G401 (cell line): ENCODE results near the gene OR2M2. TPM values are rescaled to one million over a fixed set of nuclear protein-coding genes. Genes with fewer than 3 reads are reported as not detected.

Experiments used
- DNase-seq: peaks from one replicate; pipeline ENCODE4 v3.0.0-alpha.2; 2015; ENCODE audit warnings: low spot score
- in situ Hi-C: cut with HindIII; loops from 2 replicates; pipeline ENCODE4 v1.10.0; 2016; ENCODE audit warnings: low sequenced_read_pairs, mixed read lengths
- total RNA-seq: library from RNA; depleted of rRNA; stranded (reverse); fragments of >200 nt; shearing (Covaris generic); gene quantifications from 2 replicates; pipeline ENCODE4 v1.2.3, GENCODE V29; 2014; rRNA removed

OR2M2 gene
- not detected in 2 replicates for total RNA-seq

- in situ Hi-C loops = no loop called here
- no peak for DNase-seq
These were observed at the start of gene OR2M2 for GRCh38 chr1:248174521-248174920. OR2M2 (plus strand) TSS chr1:248174821; CDS start chr1:248179986, 5,165 bp downstream.

DNA sequence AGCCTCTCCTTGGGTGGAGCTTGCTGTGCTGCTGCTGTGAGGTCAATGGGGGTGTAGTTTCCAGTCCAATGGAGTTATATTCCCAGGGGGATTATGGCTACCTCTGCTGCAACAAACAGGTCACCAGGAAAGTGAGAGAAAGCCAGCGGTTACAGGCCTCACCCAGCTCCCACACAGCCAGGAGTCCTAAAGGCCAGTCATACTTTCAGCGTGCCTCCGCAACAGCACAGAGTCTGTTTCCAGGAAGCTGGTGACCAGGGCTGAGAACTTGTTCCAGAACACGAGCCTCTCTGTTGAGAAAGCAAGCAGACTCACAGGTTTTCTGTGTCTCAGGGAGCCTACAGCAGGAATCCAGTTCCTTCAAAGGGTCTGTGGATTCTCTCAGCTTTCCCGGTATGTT lies 47.0 kb upstream of the OR2M2 start:
- in situ Hi-C loops = no loop called here
- DNase-seq = no peak

DNA sequence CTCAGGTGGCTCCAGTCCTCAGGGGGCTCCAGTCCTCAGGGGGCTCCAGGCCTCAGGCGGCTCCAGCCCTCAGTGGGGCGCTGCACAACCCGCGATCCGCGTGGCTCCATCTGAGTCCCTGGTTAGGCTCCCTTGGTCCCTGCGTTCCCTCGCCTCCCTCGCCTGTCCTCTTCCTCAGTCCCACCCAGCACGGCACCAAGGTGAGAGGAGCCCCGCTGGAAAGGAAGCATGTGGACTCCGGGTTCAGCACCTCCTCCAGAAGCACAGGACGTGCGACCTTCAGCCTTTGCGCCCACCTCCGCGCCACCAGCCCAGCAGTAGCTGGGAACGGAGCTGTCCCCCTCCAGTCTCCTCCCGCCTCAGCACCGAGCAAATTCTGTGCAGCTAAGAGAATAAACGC lies 37.8 kb upstream of the OR2M2 start:
- DNase-seq = no peak
- in situ Hi-C loops = no loop called here

- in situ Hi-C loops = no loop called here
These were observed 33.8 kb upstream of the OR2M2 start for GRCh38 chr1:248140846-248141245.

DNA sequence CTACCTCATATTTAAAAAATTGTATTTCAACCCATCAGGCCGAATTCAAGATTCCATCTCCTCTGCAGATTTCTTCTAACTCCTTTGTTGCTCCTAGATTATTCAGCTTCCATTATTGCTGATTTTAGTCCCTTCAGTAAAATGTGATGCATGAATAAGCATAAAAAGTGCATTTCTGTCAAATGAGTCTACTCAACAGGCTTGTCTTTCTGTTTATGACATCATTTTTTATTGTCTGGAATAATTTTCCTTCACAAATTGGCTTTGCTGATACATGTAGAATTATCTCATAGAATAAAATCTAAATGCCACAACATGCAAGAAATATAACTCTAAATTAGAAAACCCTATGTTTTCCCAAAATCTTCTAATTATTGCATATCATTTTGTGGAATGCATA lies 31.3 kb upstream of the OR2M2 start:
- in situ Hi-C loops = no loop called here
- no peak for DNase-seq

More at GRCh38 chr1:248140846-248141245, 33.8 kb upstream of the OR2M2 start:
- DNase-seq = no peak

- in situ Hi-C loops = no loop called here
- no peak for DNase-seq
These were observed 30.0 kb upstream of the OR2M2 start, which contains the start of gene OR2M5 for GRCh38 chr1:248144513-248145198. OR2M5 (plus strand) TSS chr1:248145148; CDS start chr1:248145148, 0 bp downstream.

DNA sequence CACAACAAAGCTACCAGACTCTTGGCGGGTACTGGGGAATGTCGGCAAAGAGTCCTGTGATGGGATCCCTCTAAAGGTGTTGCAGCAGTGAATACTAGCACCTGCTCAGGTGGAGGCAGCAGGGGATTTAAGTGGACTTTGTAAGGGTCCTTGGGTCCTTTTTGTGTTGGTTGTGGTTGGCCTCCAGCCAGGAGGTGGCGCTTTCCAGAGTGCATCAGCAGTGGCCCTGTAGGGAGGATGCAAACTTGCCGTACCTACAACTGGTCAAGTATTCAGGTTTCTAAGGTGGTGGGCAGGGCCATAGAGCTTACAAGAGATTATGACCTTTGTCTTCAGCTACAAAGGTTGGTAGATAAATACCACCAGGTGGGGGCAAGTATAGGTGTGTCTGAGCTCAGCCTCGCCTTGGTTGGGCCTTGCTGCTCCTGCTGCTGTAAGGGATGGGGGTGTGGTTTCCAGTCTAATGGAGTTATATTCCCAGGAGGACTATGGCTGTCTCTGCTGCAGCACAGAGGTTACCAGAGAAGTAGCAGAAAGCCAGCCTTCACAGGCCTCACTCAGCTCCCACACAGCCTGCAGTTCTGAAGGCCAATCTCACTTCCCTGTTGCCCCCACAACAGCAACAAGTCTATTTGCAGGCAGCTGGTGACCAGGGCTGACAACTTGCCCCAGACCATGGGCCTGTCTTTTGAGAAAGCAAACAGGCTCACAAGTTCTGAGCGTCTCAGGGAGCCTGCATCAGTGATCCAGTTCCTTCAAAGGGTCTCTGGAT lies 22.4 kb upstream of the OR2M2 start:
- in situ Hi-C loops = no loop called here
- DNase-seq = no peak

- in situ Hi-C loops = no loop called here
- DNase-seq = no peak
These were observed 18.7 kb upstream of the OR2M2 start for GRCh38 chr1:248155927-248156326.

GRCh38 chr1:248158758-248159157 lies 15.9 kb upstream of the OR2M2 start:
- in situ Hi-C loops = no loop called here
- no peak for DNase-seq

DNA sequence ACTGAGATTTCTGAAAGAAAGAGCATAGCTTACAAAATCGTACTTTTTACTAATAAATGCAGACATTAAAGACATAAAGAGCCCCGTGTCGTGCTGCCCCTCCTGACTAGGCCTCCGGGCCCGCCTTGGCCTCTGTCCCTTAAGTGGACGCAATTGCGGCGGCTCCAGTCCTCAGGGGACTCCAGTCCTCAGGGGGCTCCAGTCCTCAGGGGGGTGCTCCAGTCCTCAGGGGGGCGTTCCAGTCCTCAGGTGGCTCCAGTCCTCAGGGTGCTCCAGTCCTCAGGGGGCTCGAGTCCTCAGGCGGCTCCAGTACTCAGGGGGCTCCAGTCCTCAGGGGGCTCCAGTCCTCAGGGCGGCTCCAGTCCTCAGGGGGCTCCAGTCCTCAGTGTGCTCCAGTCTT lies 10.6 kb upstream of the OR2M2 start:
- in situ Hi-C loops = no loop called here
- no peak for DNase-seq

DNA sequence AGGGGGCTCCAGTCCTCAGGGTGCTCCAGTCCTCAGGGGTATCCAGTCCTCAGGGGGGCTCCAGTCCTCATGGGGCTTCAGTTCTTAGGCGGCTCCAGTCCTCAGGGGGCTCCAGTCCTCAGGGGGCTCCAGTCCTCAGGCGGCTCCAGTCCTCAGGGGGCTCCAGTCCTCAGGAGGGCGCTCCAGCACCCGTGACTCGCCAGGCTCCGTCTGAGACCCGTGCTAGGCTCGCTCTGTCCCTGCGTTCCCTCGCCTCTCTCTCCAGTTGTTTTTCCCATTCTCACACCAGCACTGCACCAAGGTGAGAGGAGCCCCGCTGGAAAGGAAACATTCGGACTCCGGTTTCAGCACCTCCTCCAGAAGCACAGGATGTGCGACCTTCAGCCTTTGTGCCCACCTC lies 9.4 kb upstream of the OR2M2 start:
- no peak for DNase-seq
- in situ Hi-C loops = no loop called here

- in situ Hi-C loops = no loop called here
- DNase-seq = no peak
These were observed 9.4 kb downstream of the OR2M2 start for GRCh38 chr1:248183996-248184395.

DNA sequence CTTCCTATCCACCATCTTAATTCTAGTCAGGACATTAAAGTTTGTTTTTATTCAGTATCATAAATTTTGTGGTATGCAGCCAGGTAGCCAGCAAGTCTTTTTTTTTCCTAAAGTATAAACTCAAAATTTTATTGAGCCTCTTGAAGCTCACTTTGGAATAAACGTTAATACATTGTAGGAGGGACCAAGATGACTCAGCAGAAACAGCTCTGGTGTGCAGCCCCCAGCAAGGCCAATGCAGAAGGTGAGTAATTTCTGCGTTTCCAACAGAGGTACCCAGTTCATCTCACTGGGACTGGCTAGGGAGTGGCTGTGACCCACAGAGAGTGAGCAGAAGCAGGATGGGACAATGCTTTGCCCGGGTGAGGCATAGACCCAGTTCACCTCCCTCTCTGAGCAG lies 12.7 kb downstream of the OR2M2 start:
- no peak for DNase-seq
- in situ Hi-C loops = no loop called here

- in situ Hi-C loops = no loop called here
- no peak for DNase-seq
These were observed 14.4 kb downstream of the OR2M2 start for GRCh38 chr1:248189026-248189425.

DNA sequence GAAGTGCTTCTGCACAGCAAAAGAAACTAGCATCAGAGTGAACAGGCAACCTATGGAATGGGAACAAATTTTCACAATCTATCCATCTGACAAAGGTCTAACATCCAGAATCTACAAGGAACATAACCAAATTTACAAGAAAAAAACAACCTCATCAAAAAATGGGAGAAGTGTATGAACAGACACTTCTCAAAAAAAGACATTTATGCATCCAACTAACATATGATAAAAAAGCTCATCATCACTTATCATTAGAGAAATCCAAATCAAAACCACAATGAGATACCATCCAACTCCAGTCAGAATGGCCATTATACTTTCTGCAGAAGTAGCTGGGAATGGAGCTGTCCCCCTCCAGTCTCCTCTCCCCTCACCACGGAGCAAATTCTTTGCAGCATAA lies 19.5 kb downstream of the OR2M2 start:
- no peak for DNase-seq
- in situ Hi-C loops = no loop called here

- no peak for DNase-seq
- in situ Hi-C loops = no loop called here
These were observed 22.3 kb downstream of the OR2M2 start, which contains the start of gene OR2M3 for GRCh38 chr1:248196965-248197364. OR2M3 (plus strand) TSS chr1:248197265; CDS start chr1:248203068, 5,803 bp downstream.

- in situ Hi-C loops = no loop called here
- DNase-seq = no peak
These were observed 41.3 kb downstream of the OR2M2 start for GRCh38 chr1:248215880-248216279.

DNA sequence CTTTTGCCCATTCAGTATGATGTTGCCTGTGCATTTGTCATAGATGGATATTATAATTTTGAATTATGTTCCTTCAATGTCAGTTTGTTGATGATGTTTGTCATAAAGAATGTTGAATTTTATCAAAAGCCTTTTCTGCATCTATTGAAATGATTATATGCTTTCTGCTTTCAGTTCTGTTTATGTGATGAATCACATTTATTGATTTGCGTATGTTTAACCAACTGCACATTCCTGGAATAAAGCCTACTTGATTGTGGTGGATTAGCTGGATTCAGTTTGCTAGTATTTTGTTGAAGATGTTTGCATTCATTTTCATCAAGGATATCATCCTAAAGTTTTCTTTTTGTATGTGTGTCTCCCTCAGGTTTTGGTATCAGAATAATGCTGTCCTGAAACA lies 50.9 kb downstream of the OR2M2 start:
- no peak for DNase-seq
- in situ Hi-C loops = no loop called here

DNA sequence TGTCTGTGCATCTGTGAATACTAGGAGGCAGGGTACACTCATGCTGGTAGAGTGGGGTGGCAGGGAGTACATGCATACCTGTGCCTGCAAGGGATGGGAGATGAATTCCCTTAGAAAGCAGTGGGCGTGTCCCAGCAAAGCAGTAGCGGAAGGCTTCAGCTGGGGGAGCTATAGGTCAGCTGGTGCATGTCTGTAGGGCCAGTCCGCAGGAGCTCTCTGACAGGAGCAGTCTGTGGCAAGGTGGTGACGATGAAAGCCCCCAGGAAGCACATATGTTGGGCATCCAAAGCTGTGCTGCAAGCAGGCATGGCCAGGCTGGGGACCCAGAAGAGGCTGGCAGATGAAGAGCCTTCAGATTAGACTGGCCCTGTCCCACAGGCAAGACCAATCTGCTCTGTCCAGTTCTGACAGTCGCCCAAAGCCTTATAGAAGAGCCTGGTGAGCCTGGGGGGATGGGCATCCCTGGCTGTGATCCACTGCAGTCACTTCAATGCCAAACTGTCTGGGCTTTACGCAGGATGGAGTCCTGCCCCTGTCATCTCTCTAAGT lies 54.8 kb downstream of the OR2M2 start:
- no peak for DNase-seq
- in situ Hi-C loops = no loop called here
